ENCODE data around the gene KRTAP1-1.

DNA sequence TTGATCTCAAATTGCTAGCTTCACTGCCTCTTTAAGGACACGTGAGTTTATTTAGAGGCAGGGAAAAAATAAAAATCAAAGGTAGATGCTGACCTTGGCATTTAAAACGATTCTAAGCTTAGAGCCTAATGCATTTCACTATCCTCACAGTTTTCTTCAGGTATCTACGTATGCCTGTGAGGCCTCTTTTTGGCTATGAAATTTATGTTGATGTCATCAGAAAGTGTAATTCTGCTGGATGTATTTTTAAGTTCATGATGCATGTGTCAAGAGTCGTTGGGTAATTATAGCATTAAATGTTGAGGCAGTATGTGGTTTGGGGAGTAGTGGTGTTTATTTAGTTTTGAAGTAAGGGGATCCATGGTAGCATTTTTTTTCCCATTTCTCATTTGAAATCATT lies 37.3 kb downstream of the KRTAP1-1 start:
- TF ChIP-seq, protein P1, sequence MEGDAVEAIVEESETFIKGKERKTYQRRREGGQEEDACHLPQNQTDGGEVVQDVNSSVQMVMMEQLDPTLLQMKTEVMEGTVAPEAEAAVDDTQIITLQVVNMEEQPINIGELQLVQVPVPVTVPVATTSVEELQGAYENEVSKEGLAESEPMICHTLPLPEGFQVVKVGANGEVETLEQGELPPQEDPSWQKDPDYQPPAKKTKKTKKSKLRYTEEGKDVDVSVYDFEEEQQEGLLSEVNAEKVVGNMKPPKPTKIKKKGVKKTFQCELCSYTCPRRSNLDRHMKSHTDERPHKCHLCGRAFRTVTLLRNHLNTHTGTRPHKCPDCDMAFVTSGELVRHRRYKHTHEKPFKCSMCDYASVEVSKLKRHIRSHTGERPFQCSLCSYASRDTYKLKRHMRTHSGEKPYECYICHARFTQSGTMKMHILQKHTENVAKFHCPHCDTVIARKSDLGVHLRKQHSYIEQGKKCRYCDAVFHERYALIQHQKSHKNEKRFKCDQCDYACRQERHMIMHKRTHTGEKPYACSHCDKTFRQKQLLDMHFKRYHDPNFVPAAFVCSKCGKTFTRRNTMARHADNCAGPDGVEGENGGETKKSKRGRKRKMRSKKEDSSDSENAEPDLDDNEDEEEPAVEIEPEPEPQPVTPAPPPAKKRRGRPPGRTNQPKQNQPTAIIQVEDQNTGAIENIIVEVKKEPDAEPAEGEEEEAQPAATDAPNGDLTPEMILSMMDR (IDR thresholded peaks at IDR 0.05) = no peak
- TF ChIP-seq POLR2A (IDR thresholded peaks at IDR 0.05; ENCODE audit: low read depth) = no peak

Data from esophagus muscularis mucosa (tissue), 3 donors.